IMR-90 (cell line): ENCODE results near the gene CDK6. TPM values are rescaled to one million over a fixed set of nuclear protein-coding genes. Genes with fewer than 3 reads are reported as not detected.

Experiments
- ATAC-seq: fragments of 200-7000 bp; cut with Tn5 transposase; 2 replicates; pipeline ENCODE4 v1.9.1; 2020; ENCODE audit warnings: low read depth, mild to moderate bottlenecking, moderate library complexity
- BruUV-seq: library from RNA; stranded (reverse); fragments of 400-500 nt; replicated peaks from 2 replicates; lab custom pipeline; 2021; lab: Mats Ljungman, UMichigan
- CTCF ChIA-PET: fragments of 300-600 bp; formaldehyde crosslinking; extraction: SDS; loops from one replicate; lab custom pipeline; 2021; ENCODE audit warnings: antibody characterized with exemption; lab: Yijun Ruan, JAX
- POLR2A ChIA-PET: fragments of 300-600 bp; sonication (Branson Sonifier 250); formaldehyde crosslinking; loops from one replicate; lab custom pipeline; 2022; ENCODE audit warnings: antibody characterized with exemption; ENCODE audit not compliant: unreplicated experiment; lab: Charles Lee
- DNase-seq: peaks from one replicate; pipeline ENCODE4 v3.0.0; 2013
- H2AFZ ChIP-seq: replicated peaks from 2 replicates; pipeline ENCODE3; 2013; ENCODE audit warnings: low read length, mild to moderate bottlenecking; ENCODE audit not compliant: poor library complexity
- H2AK5ac ChIP-seq: 2 replicates; pipeline ENCODE4 v1.6.1; 2013; ENCODE audit warnings: low read depth, low read length, inconsistent platforms
- H2AK9ac ChIP-seq: replicated peaks from 2 replicates; pipeline ENCODE3; 2013; ENCODE audit warnings: mild to moderate bottlenecking, low read depth, low read length, moderate library complexity; ENCODE audit not compliant: poor library complexity
- H2BK120ac ChIP-seq: 2 replicates; pipeline ENCODE4 v1.6.1; 2013; ENCODE audit warnings: low read depth, low read length, inconsistent platforms
- H2BK15ac ChIP-seq: 3 replicates; pipeline ENCODE4 v1.6.1; 2013; ENCODE audit warnings: low read depth, low read length, inconsistent platforms
- H2BK20ac ChIP-seq: 2 replicates; pipeline ENCODE4 v1.6.1; 2013; ENCODE audit warnings: low read depth, mild to moderate bottlenecking, inconsistent platforms, low read length, moderate library complexity
- H2BK5ac ChIP-seq: 2 replicates; pipeline ENCODE4 v1.6.1; 2013; ENCODE audit warnings: mild to moderate bottlenecking, low read depth, low read length, inconsistent platforms; ENCODE audit not compliant: poor library complexity, severe bottlenecking
- H3K14ac ChIP-seq: replicated peaks from 2 replicates; pipeline ENCODE4 v1.6.1; 2013; ENCODE audit warnings: low read depth, low read length, inconsistent platforms
- H3K18ac ChIP-seq: 2 replicates; pipeline ENCODE4 v1.6.1; 2013; ENCODE audit warnings: low read depth, low read length, control low read depth
- H3K23ac ChIP-seq: 2 replicates; pipeline ENCODE4 v1.6.1; 2013; ENCODE audit warnings: low read depth, low read length, inconsistent platforms
- H3K27ac ChIP-seq: 2 replicates; pipeline ENCODE4 v1.5.1; 2013; ENCODE audit warnings: mild to moderate bottlenecking, control low read depth, low read length; ENCODE audit not compliant: insufficient read depth
- H3K27me3 ChIP-seq: 2 replicates; pipeline ENCODE4 v1.6.1; 2013; ENCODE audit warnings: low read length; ENCODE audit not compliant: control insufficient read depth, insufficient read depth
- H3K36me3 ChIP-seq: 2 replicates; pipeline ENCODE4 v1.6.1; 2013; ENCODE audit warnings: low read length, mixed read lengths; ENCODE audit not compliant: control insufficient read depth, insufficient read depth
- H3K4ac ChIP-seq: 2 replicates; pipeline ENCODE4 v1.6.1; 2013; ENCODE audit warnings: low read depth, low read length, inconsistent platforms
- H3K4me1 ChIP-seq: 2 replicates; pipeline ENCODE4 v1.6.1; 2013; ENCODE audit warnings: low read length, mixed read lengths; ENCODE audit not compliant: control insufficient read depth, insufficient read depth
- H3K4me2 ChIP-seq: 2 replicates; pipeline ENCODE4 v1.6.1; 2013; ENCODE audit warnings: low read depth, mild to moderate bottlenecking, control low read depth, low read length, moderate library complexity
- H3K4me3 ChIP-seq: 2 replicates; pipeline ENCODE4 v1.5.1; 2013; ENCODE audit warnings: low read depth, mild to moderate bottlenecking, control low read depth, low read length, moderate library complexity; ENCODE audit not compliant: insufficient read depth
- H3K56ac ChIP-seq: 2 replicates; pipeline ENCODE4 v1.6.1; 2013; ENCODE audit warnings: low read length, inconsistent platforms; ENCODE audit not compliant: insufficient read depth; ENCODE audit errors: extremely low read depth
- H3K79me1 ChIP-seq, 2 experiments: 2 replicates each; pipeline ENCODE4 v1.6.1; 2013; ENCODE audit warnings: low read length in 2 of 2, inconsistent platforms in 1 of 2, low read depth in 1 of 2
- H3K9ac ChIP-seq: 2 replicates; pipeline ENCODE4 v1.6.1; 2013; ENCODE audit warnings: low read depth, low read length, control low read depth
- H3K9me1 ChIP-seq: 2 replicates; pipeline ENCODE4 v1.6.1; 2013; ENCODE audit warnings: low read length, inconsistent platforms; ENCODE audit not compliant: insufficient read depth
- H3K9me3 ChIP-seq: 2 replicates; pipeline ENCODE4 v1.6.1; 2013; ENCODE audit warnings: low read length; ENCODE audit not compliant: control insufficient read depth, insufficient read depth
- H4K20me1 ChIP-seq: 2 replicates; pipeline ENCODE4 v1.6.1; 2013; ENCODE audit warnings: low read length, inconsistent platforms; ENCODE audit not compliant: insufficient read depth
- H4K5ac ChIP-seq: 2 replicates; pipeline ENCODE4 v1.6.1; 2013; ENCODE audit warnings: mild to moderate bottlenecking, low read depth, low read length, control low read depth
- H4K8ac ChIP-seq, 2 experiments: 2 replicates each; pipeline ENCODE4 v1.6.1; 2013; ENCODE audit warnings: low read depth in 2 of 2, low read length in 2 of 2, control low read depth in 1 of 2, inconsistent platforms in 1 of 2
- H4K91ac ChIP-seq: 2 replicates; pipeline ENCODE4 v1.6.1; 2013; ENCODE audit warnings: low read depth, low read length, inconsistent platforms; ENCODE audit not compliant: insufficient read depth
- ELK1 ChIP-seq: fragments of 150-350 bp; IDR thresholded peaks from 2 replicates; pipeline ENCODE4 v1.6.1; 2016; ENCODE audit warnings: low read depth, mild to moderate bottlenecking, low read length, moderate library complexity, borderline replicate concordance
- FOS ChIP-seq: fragments of 150-350 bp; IDR thresholded peaks from 2 replicates; pipeline ENCODE4 v1.6.1; 2016; ENCODE audit warnings: low read depth, low read length
- RFX5 ChIP-seq: IDR thresholded peaks from 2 replicates; pipeline ENCODE4 v1.8.0; 2012; ENCODE audit warnings: low read depth, mild to moderate bottlenecking, low read length, moderate library complexity
- dilution Hi-C: fragments of 300-500 bp; cut with HindIII; formaldehyde crosslinking; loops from one replicate; pipeline ENCODE4 v1.14.3; 2018; ENCODE audit warnings: low sequenced_read_pairs; ENCODE audit not compliant: unreplicated experiment
- in situ Hi-C: fragments of 300-500 bp; cut with MboI; formaldehyde crosslinking; loops from 3 replicates; pipeline ENCODE4 v1.14.3; 2019; ENCODE audit warnings: low sequenced_read_pairs, inconsistent platforms, mixed read lengths
- intact Hi-C: fragments of 100-400 bp; cut with micrococcal nuclease; formaldehyde crosslinking; loops from 2 replicates; pipeline ENCODE4 v1.10.0; 2022
- polyA plus RNA-seq, 3 experiments: library from polyadenylated mRNA; depleted of rRNA; stranded (reverse); fragments of >200 nt; gene quantifications; 2 replicates each; pipeline ENCODE4 v1.2.3, GENCODE V29; 2012; ENCODE audit warnings: low replicate concordance in 1 of 3
- total RNA-seq: library from RNA; depleted of rRNA; stranded (reverse); fragments of >200 nt; gene quantifications from 2 replicates; pipeline ENCODE4 v1.2.3, GENCODE V29; 2012

Gene CDK6
- total and polyA plus RNA-seq, 2 of the 4 experiments (the other 2 are of a cell fraction): 21.5 to 195 TPM

GRCh38 chr7:92884218-92884617, 47.8 kb upstream of the CDK6 start:
- ATAC-seq: no peak
- no peak overlapping the region for H2AK5ac ChIP-seq
- no peak overlapping the region for H2BK20ac ChIP-seq
- H2AK9ac ChIP-seq: no peak overlapping the region
- dilution Hi-C loops: no loop called here
- no peak overlapping the region for H3K27ac ChIP-seq
- no peak for DNase-seq
- no TSS peak for BruUV-seq
- no peak overlapping the region for H2BK5ac ChIP-seq
- CTCF ChIA-PET: no interaction called here
- no peak overlapping the region for H2AFZ ChIP-seq
- no peak overlapping the region for H4K8ac ChIP-seq
- H4K5ac ChIP-seq: no peak overlapping the region
- H3K79me1 ChIP-seq: no peaks in the 10 kb centered on the region
- in situ Hi-C loops: no loop called here
- no peak overlapping the region for H3K4ac ChIP-seq
- no peak overlapping the region for H3K56ac ChIP-seq
- no peak overlapping the region for H2BK120ac ChIP-seq
- H3K18ac ChIP-seq: no peak overlapping the region
- TF ChIP-seq ELK1 (no peak), RFX5 (no peak), FOS (no peak)
- H3K36me3 ChIP-seq: no peaks in the 10 kb centered on the region
- peaks cover 10% of the 10 kb centered on the region for H3K9me3 ChIP-seq
- H2BK15ac ChIP-seq: no peak overlapping the region
- no peak overlapping the region for H3K14ac ChIP-seq
- H3K27me3 ChIP-seq: no peaks in the 10 kb centered on the region
- no peak overlapping the region for H3K4me3 ChIP-seq
- no peak overlapping the region for H3K9ac ChIP-seq
- POLR2A ChIA-PET: no interaction called here
- H3K4me2 ChIP-seq: no peak overlapping the region
- no peaks in the 10 kb centered on the region for H3K4me1 ChIP-seq
- H3K23ac ChIP-seq: no peak overlapping the region
- H4K20me1 ChIP-seq: no peaks in the 10 kb centered on the region
- no peak overlapping the region for H4K91ac ChIP-seq
- no peaks in the 10 kb centered on the region for H3K9me1 ChIP-seq
- intact Hi-C loops: no loop called here
